ENCODE measurements around the gene DNAJC15.
A peak's percentile ranks its signal among the peaks of the same experiment; 100 is the strongest.

Gene DNAJC15

GRCh38 chr13:43081866-43082265, 58.5 kb downstream of the DNAJC15 start:
- FAIRE-seq (no peak), DNase-seq (ENCODE audit: low spot score) (no peak)

GRCh38 chr13:43083750-43084149, 60.4 kb downstream of the DNAJC15 start:
- FAIRE-seq (no peak), DNase-seq (ENCODE audit: low spot score) (no peak)

- DNase-seq (ENCODE audit: low spot score) (no peak), FAIRE-seq (peak; percentile 30)
These were observed 62.2 kb downstream of the DNAJC15 start for GRCh38 chr13:43085545-43085944.

- FAIRE-seq (no peak), DNase-seq (ENCODE audit: low spot score) (no peak)
These were observed 62.8 kb downstream of the DNAJC15 start for GRCh38 chr13:43086181-43086580.

- DNase-seq (ENCODE audit: low spot score) (no peak), FAIRE-seq (no peak)
These were observed 64.7 kb downstream of the DNAJC15 start for GRCh38 chr13:43088093-43088511.

GRCh38 chr13:43089912-43090498, 66.6 kb downstream of the DNAJC15 start:
- FAIRE-seq, result no peak

GRCh38 chr13:43094901-43095300, 71.5 kb downstream of the DNAJC15 start:
- FAIRE-seq (no peak), DNase-seq (ENCODE audit: low spot score) (no peak)

More at GRCh38 chr13:43089912-43090498, 66.6 kb downstream of the DNAJC15 start:
- DNase-seq (ENCODE audit: low spot score), result no peak

GRCh38 chr13:43095771-43096719, 72.7 kb downstream of the DNAJC15 start:
- DNase-seq (ENCODE audit: low spot score), result no peak
- FAIRE-seq, result no peak

GRCh38 chr13:43100667-43101066, 77.3 kb downstream of the DNAJC15 start:
- DNase-seq (ENCODE audit: low spot score) (no peak), FAIRE-seq (no peak)

- DNase-seq (ENCODE audit: low spot score), result no peak
- FAIRE-seq, result no peak
These were observed 78.9 kb downstream of the DNAJC15 start for GRCh38 chr13:43102304-43102703.

- no peak for FAIRE-seq
- no peak for DNase-seq (ENCODE audit: low spot score)
These were observed 84.4 kb downstream of the DNAJC15 start for GRCh38 chr13:43107780-43108179.

- FAIRE-seq, result no peak
- no peak for DNase-seq (ENCODE audit: low spot score)
These were observed 86.7 kb downstream of the DNAJC15 start for GRCh38 chr13:43110036-43110435.

- FAIRE-seq (no peak), DNase-seq (ENCODE audit: low spot score) (no peak)
These were observed 87.3 kb downstream of the DNAJC15 start for GRCh38 chr13:43110658-43111057.

- DNase-seq (ENCODE audit: low spot score), result no peak
- FAIRE-seq, result no peak
These were observed 88.4 kb downstream of the DNAJC15 start for GRCh38 chr13:43111559-43112400.

- no peak for DNase-seq (ENCODE audit: low spot score)
- no peak for FAIRE-seq
These were observed 90.2 kb downstream of the DNAJC15 start for GRCh38 chr13:43113603-43114002.

- FAIRE-seq (no peak), DNase-seq (ENCODE audit: low spot score) (no peak)
These were observed 91.1 kb downstream of the DNAJC15 start for GRCh38 chr13:43114504-43114903.

- DNase-seq (ENCODE audit: low spot score) (no peak), FAIRE-seq (no peak)
These were observed 91.8 kb downstream of the DNAJC15 start for GRCh38 chr13:43115141-43115540.

- DNase-seq (ENCODE audit: low spot score) (no peak), FAIRE-seq (no peak)
These were observed 92.9 kb downstream of the DNAJC15 start for GRCh38 chr13:43116242-43116641.

GRCh38 chr13:43118521-43118920, 95.1 kb downstream of the DNAJC15 start:
- DNase-seq (ENCODE audit: low spot score) (no peak), FAIRE-seq (no peak)

GRCh38 chr13:43119206-43119605, 95.8 kb downstream of the DNAJC15 start:
- FAIRE-seq (no peak), DNase-seq (ENCODE audit: low spot score) (no peak)

GRCh38 chr13:43122791-43123190, 99.4 kb downstream of the DNAJC15 start:
- no peak for FAIRE-seq
- DNase-seq (ENCODE audit: low spot score), result no peak

- DNase-seq (ENCODE audit: low spot score) (no peak), FAIRE-seq (no peak)
These were observed 100.5 kb downstream of the DNAJC15 start for GRCh38 chr13:43123856-43124255.

All from RCC 7860 (cell line).